Neural progenitor cell (in vitro differentiated cells): ENCODE measurements around the gene IL17C. TPM values are rescaled to one million over a fixed set of nuclear protein-coding genes. Genes with fewer than 3 reads are reported as not detected.

ENCODE experiments used
- DNase-seq: peaks from one replicate; pipeline ENCODE4 v3.0.0-alpha.2; 2016; ENCODE audit warnings: low spot score
- H2AFZ ChIP-seq: fragments of 200-600 bp; sonication (generic); replicated peaks from 2 replicates; pipeline ENCODE4 v1.6.1; 2016; ENCODE audit warnings: antibody characterized with exemption
- H3F3A ChIP-seq: fragments of 200-600 bp; sonication (generic); 2 replicates; pipeline ENCODE4 v1.6.1; 2016; ENCODE audit warnings: antibody characterized with exemption, low read depth
- H3K27ac ChIP-seq: fragments of 200-600 bp; sonication (generic); 2 replicates; pipeline ENCODE4 v1.5.1; 2016; ENCODE audit warnings: mild to moderate bottlenecking
- H3K27me3 ChIP-seq: fragments of 200-600 bp; sonication (generic); 2 replicates; pipeline ENCODE4 v1.6.1; 2016; ENCODE audit warnings: mild to moderate bottlenecking, moderate library complexity
- H3K36me3 ChIP-seq: fragments of 200-600 bp; sonication (generic); 2 replicates; pipeline ENCODE4 v1.5.1; 2016
- H3K4me1 ChIP-seq: fragments of 200-600 bp; sonication (generic); 2 replicates; pipeline ENCODE4 v1.6.1; 2016; ENCODE audit warnings: mixed run types
- H3K4me2 ChIP-seq: fragments of 200-600 bp; sonication (generic); 2 replicates; pipeline ENCODE4 v1.6.1; 2016
- H3K4me3 ChIP-seq: fragments of 200-600 bp; sonication (generic); 2 replicates; pipeline ENCODE4 v1.5.1; 2016
- H3K79me2 ChIP-seq: fragments of 200-600 bp; sonication (generic); 2 replicates; pipeline ENCODE4 v1.6.1; 2016; ENCODE audit warnings: low read depth
- H3K9ac ChIP-seq: fragments of 200-600 bp; sonication (generic); 2 replicates; pipeline ENCODE4 v1.6.1; 2016
- H3K9me3 ChIP-seq: fragments of 200-600 bp; sonication (generic); 2 replicates; pipeline ENCODE4 v1.5.1; 2016; ENCODE audit warnings: low read depth
- H4K20me1 ChIP-seq: fragments of 200-600 bp; sonication (generic); 2 replicates; pipeline ENCODE4 v1.6.1; 2016; ENCODE audit warnings: low read depth
- H3K27ac Mint-ChIP-seq: 3 replicates; pipeline ENCODE4 v1.8.0; 2021; ENCODE audit warnings: mixed read lengths
- H3K27me3 Mint-ChIP-seq: 2 replicates; pipeline ENCODE4 v1.8.0; 2022; ENCODE audit warnings: low read depth, mild to moderate bottlenecking, inconsistent platforms, moderate library complexity, mixed read lengths; ENCODE audit not compliant: insufficient read depth
- H3K36me3 Mint-ChIP-seq: 3 replicates; pipeline ENCODE4 v1.8.0; 2021; ENCODE audit warnings: mixed read lengths
- H3K4me1 Mint-ChIP-seq: 3 replicates; pipeline ENCODE4 v1.8.0; 2021; ENCODE audit warnings: mixed read lengths
- H3K4me3 Mint-ChIP-seq: 3 replicates; pipeline ENCODE4 v1.8.0; 2021; ENCODE audit warnings: mild to moderate bottlenecking, moderate library complexity, mixed read lengths
- H3K9me3 Mint-ChIP-seq: 3 replicates; pipeline ENCODE4 v1.8.0; 2020; ENCODE audit warnings: mixed read lengths
- CTCF ChIP-seq: fragments of 200-600 bp; sonication (generic); IDR thresholded peaks from 2 replicates; pipeline ENCODE4 v1.5.1; 2017; ENCODE audit warnings: antibody characterized with exemption, mild to moderate bottlenecking
- EZH2 ChIP-seq: fragments of 200-600 bp; sonication (generic); IDR thresholded peaks from 2 replicates; pipeline ENCODE4 v1.6.1; 2017; ENCODE audit warnings: antibody characterized with exemption, mild to moderate bottlenecking, moderate library complexity
- EZH2phosphoT487 ChIP-seq: fragments of 200-600 bp; sonication (generic); IDR thresholded peaks from 2 replicates; pipeline ENCODE4 v1.6.1; 2017; ENCODE audit warnings: antibody characterized with exemption
- total RNA-seq: library from RNA; depleted of rRNA; stranded (reverse); fragments of >200 nt; gene quantifications from 2 replicates; pipeline ENCODE4 v1.2.3, GENCODE V29; 2015; ENCODE audit warnings: low replicate concordance

IL17C gene
- total RNA-seq, 1 donor from 2014 or later, result not detected

GRCh38 chr16:88624481-88624880, 13.9 kb upstream of the IL17C start:
- H3K27me3 Mint-ChIP-seq, result peaks cover 2% of the 10 kb centered on the region
- Histone ChIP-seq H2AFZ (no peak overlapping the region), H3K4me3 (no peak overlapping the region), H3K9ac (no peak overlapping the region), H3K27me3 (no peaks in the 10 kb centered on the region), H3K4me2 (no peak overlapping the region), H4K20me1 (peaks cover 6% of the 10 kb centered on the region), H3K79me2 (peaks cover 4% of the 10 kb centered on the region), H3K9me3 (no peaks in the 10 kb centered on the region), H3F3A (peaks cover 6% of the 10 kb centered on the region), H3K36me3 (no peaks in the 10 kb centered on the region), H3K27ac (no peak overlapping the region), H3K4me1 (no peaks in the 10 kb centered on the region)
- H3K4me1 Mint-ChIP-seq, result no peaks in the 10 kb centered on the region
- H3K27ac Mint-ChIP-seq, result no peak overlapping the region
- H3K36me3 Mint-ChIP-seq, result peaks cover 10% of the 10 kb centered on the region
- no peak overlapping the region for H3K4me3 Mint-ChIP-seq
- no peak for TF ChIP-seq EZH2
- TF ChIP-seq EZH2phosphoT487, result no peak
- no peak for TF ChIP-seq CTCF
- no peaks in the 10 kb centered on the region for H3K9me3 Mint-ChIP-seq
- no peak for DNase-seq

GRCh38 chr16:88624977-88625576, 13.3 kb upstream of the IL17C start:
- no peak for DNase-seq
- TF ChIP-seq EZH2, result no peak
- no peak for TF ChIP-seq EZH2phosphoT487
- TF ChIP-seq CTCF, result no peak
- no peak overlapping the region for H2AFZ ChIP-seq

GRCh38 chr16:88626646-88627045, 11.7 kb upstream of the IL17C start:
- Histone ChIP-seq H3K4me1 (no peaks in the 10 kb centered on the region), H3K27me3 (no peaks in the 10 kb centered on the region), H3F3A (peaks cover 6% of the 10 kb centered on the region), H3K4me3 (no peak overlapping the region), H3K79me2 (no peaks in the 10 kb centered on the region), H2AFZ (no peak overlapping the region), H3K4me2 (no peak overlapping the region), H3K27ac (no peak overlapping the region), H4K20me1 (peaks cover 9% of the 10 kb centered on the region), H3K9ac (no peak overlapping the region), H3K36me3 (no peaks in the 10 kb centered on the region), H3K9me3 (no peaks in the 10 kb centered on the region)
- no peak overlapping the region for H3K4me3 Mint-ChIP-seq
- peaks cover 2% of the 10 kb centered on the region for H3K27me3 Mint-ChIP-seq
- no peaks in the 10 kb centered on the region for H3K9me3 Mint-ChIP-seq
- no peak overlapping the region for H3K27ac Mint-ChIP-seq
- no peak for DNase-seq
- H3K4me1 Mint-ChIP-seq, result no peaks in the 10 kb centered on the region
- TF ChIP-seq EZH2 (no peak), EZH2phosphoT487 (no peak), CTCF (no peak)
- peaks cover 10% of the 10 kb centered on the region for H3K36me3 Mint-ChIP-seq

More at GRCh38 chr16:88624977-88625576, 13.3 kb upstream of the IL17C start:
- no peaks in the 10 kb centered on the region for H3K27me3 ChIP-seq
- no peak overlapping the region for H3K9ac ChIP-seq
- H3K27ac ChIP-seq, result no peak overlapping the region
- H3K4me2 ChIP-seq, result no peak overlapping the region
- H3K79me2 ChIP-seq, result no peaks in the 10 kb centered on the region
- Mint-ChIP-seq H3K4me3 (no peak overlapping the region), H3K9me3 (no peaks in the 10 kb centered on the region), H3K27me3 (peaks cover 2% of the 10 kb centered on the region), H3K4me1 (no peaks in the 10 kb centered on the region), H3K27ac (no peak overlapping the region), H3K36me3 (peaks cover 12% of the 10 kb centered on the region)
- peaks cover 6% of the 10 kb centered on the region for H4K20me1 ChIP-seq
- H3K36me3 ChIP-seq, result no peaks in the 10 kb centered on the region
- H3F3A ChIP-seq, result peaks cover 6% of the 10 kb centered on the region
- no peaks in the 10 kb centered on the region for H3K4me1 ChIP-seq
- no peak overlapping the region for H3K4me3 ChIP-seq
- H3K9me3 ChIP-seq, result no peaks in the 10 kb centered on the region
